NT2/D1 (cell line): Measurements from ENCODE around the gene RAB1B.
A peak's percentile ranks its signal among the peaks of the same experiment; 100 is the strongest.

ENCODE experiments used
- DNase-seq: peaks from one replicate; pipeline ENCODE4 v3.0.0-alpha.2; 2011; ENCODE audit warnings: low read depth, low spot score
- H3K27me3 ChIP-seq: 2 replicates; pipeline ENCODE4 v1.6.0; 2011; ENCODE audit warnings: mild to moderate bottlenecking; ENCODE audit not compliant: insufficient read length, insufficient read depth
- H3K36me3 ChIP-seq: 2 replicates; pipeline ENCODE4 v1.6.1; 2011; ENCODE audit warnings: mild to moderate bottlenecking, low read length, mixed read lengths; ENCODE audit not compliant: insufficient read depth, insufficient read length
- H3K4me1 ChIP-seq: 2 replicates; pipeline ENCODE4 v1.5.1; 2011; ENCODE audit not compliant: insufficient read depth, insufficient read length
- H3K4me3 ChIP-seq: 2 replicates; pipeline ENCODE4 v1.5.1; 2011; ENCODE audit warnings: low read depth; ENCODE audit not compliant: insufficient read length
- H3K9ac ChIP-seq: 2 replicates; pipeline ENCODE4 v1.6.0; 2011; ENCODE audit warnings: low read depth; ENCODE audit not compliant: insufficient read length
- H3K9me3 ChIP-seq: 2 replicates; pipeline ENCODE4 v1.5.1; 2011; ENCODE audit warnings: mild to moderate bottlenecking, low read length; ENCODE audit not compliant: insufficient read depth
- SUZ12 ChIP-seq: IDR thresholded peaks from 2 replicates; pipeline ENCODE4 v1.6.1; 2011; ENCODE audit not compliant: insufficient read length, insufficient read depth; ENCODE audit errors: extremely low read depth
- YY1 ChIP-seq: IDR thresholded peaks from 2 replicates; pipeline ENCODE4 v1.6.1; 2011; ENCODE audit not compliant: insufficient read length, insufficient read depth
- ZNF274 ChIP-seq: IDR thresholded peaks from 2 replicates; pipeline ENCODE4 v1.6.1; 2011; ENCODE audit warnings: mild to moderate bottlenecking, low read depth, low read length

RAB1B gene

GRCh38 chr11:66262696-66263095 is 5.7 kb upstream of the RAB1B start:
- H3K4me3 ChIP-seq, result no peak overlapping the region
- TF ChIP-seq SUZ12, result no peak
- TF ChIP-seq YY1, result no peak
- TF ChIP-seq ZNF274, result no peak
- no peak overlapping the region for H3K9ac ChIP-seq
- peaks cover 13% of the 10 kb centered on the region for H3K4me1 ChIP-seq
- no peaks in the 10 kb centered on the region for H3K27me3 ChIP-seq
- no peak for DNase-seq
- H3K9me3 ChIP-seq, result no peaks in the 10 kb centered on the region
- peaks cover 86% of the 10 kb centered on the region for H3K36me3 ChIP-seq

GRCh38 chr11:66263231-66263630 is 5.2 kb upstream of the RAB1B start:
- H3K36me3 ChIP-seq, result peaks cover 86% of the 10 kb centered on the region
- no peak overlapping the region for H3K9ac ChIP-seq
- no peak for DNase-seq
- no peaks in the 10 kb centered on the region for H3K9me3 ChIP-seq
- no peak for TF ChIP-seq ZNF274
- no peak for TF ChIP-seq SUZ12
- TF ChIP-seq YY1, result no peak
- no peak overlapping the region for H3K4me3 ChIP-seq
- H3K27me3 ChIP-seq, result no peaks in the 10 kb centered on the region
- H3K4me1 ChIP-seq, result peaks cover 13% of the 10 kb centered on the region

GRCh38 chr11:66263785-66264184 is 4.7 kb upstream of the RAB1B start:
- peaks cover 82% of the 10 kb centered on the region for H3K36me3 ChIP-seq
- no peak overlapping the region for H3K4me3 ChIP-seq
- peaks cover 10% of the 10 kb centered on the region for H3K4me1 ChIP-seq

DNA sequence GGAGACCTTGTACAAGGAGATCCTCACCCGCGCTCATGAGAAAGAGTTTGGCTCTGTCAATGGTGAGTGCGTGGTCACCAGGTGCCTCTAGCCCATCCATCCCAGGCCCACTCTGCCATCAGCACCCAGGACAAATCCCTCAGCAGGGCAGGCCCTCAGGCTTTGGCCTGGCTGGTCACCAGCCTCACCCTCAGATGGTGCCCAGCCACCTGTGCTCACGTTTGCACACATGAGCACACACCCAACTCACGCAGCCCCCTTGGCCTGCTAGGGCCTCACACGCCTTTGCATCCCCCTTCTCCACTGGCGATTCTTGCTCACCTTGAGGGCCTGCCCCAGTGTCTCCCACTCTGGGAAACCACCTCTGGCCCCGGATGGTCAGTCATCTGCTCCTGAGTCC is 4.1 kb upstream of the RAB1B start:
- Histone ChIP-seq H3K9me3 (no peaks in the 10 kb centered on the region), H3K36me3 (peaks cover 76% of the 10 kb centered on the region), H3K4me3 (no peak overlapping the region), H3K27me3 (no peaks in the 10 kb centered on the region), H3K4me1 (peaks cover 10% of the 10 kb centered on the region), H3K9ac (no peak overlapping the region)
- TF ChIP-seq YY1, result no peak
- TF ChIP-seq ZNF274, result no peak
- TF ChIP-seq SUZ12, result no peak
- no peak for DNase-seq

More at GRCh38 chr11:66263785-66264184, 4.7 kb upstream of the RAB1B start:
- no peaks in the 10 kb centered on the region for H3K27me3 ChIP-seq
- DNase-seq, result no peak
- H3K9me3 ChIP-seq, result no peaks in the 10 kb centered on the region
- H3K9ac ChIP-seq, result no peak overlapping the region
- TF ChIP-seq ZNF274 (no peak), SUZ12 (no peak), YY1 (no peak)

DNA sequence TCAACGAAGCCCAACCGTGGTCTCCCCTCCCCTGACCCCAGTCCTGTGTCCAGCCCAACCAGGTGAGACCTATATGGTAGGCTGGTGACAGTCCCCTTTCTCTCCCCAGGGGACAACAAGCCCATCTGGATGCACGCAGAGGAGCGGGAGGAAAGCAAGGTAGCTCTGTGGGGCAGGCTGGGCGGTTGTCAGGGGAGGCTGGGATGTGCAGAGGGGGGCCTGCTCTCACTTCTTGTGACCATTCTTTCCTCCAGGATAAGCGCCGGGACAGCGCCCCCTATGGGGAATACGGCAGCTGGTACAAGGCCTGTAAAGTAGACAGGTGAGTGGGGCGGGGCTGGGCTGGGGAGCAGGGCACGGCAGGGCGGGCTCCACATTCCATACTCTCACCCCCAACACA is 3.5 kb upstream of the RAB1B start:
- DNase-seq, result no peak
- Histone ChIP-seq H3K9me3 (no peaks in the 10 kb centered on the region), H3K4me1 (peaks cover 11% of the 10 kb centered on the region), H3K9ac (no peak overlapping the region), H3K4me3 (no peak overlapping the region), H3K36me3 (peaks cover 72% of the 10 kb centered on the region), H3K27me3 (no peaks in the 10 kb centered on the region)
- TF ChIP-seq ZNF274 (no peak), YY1 (no peak), SUZ12 (no peak)

- no peak for DNase-seq
These were observed 2.7 kb upstream of the RAB1B start for GRCh38 chr11:66265531-66266377.

DNA sequence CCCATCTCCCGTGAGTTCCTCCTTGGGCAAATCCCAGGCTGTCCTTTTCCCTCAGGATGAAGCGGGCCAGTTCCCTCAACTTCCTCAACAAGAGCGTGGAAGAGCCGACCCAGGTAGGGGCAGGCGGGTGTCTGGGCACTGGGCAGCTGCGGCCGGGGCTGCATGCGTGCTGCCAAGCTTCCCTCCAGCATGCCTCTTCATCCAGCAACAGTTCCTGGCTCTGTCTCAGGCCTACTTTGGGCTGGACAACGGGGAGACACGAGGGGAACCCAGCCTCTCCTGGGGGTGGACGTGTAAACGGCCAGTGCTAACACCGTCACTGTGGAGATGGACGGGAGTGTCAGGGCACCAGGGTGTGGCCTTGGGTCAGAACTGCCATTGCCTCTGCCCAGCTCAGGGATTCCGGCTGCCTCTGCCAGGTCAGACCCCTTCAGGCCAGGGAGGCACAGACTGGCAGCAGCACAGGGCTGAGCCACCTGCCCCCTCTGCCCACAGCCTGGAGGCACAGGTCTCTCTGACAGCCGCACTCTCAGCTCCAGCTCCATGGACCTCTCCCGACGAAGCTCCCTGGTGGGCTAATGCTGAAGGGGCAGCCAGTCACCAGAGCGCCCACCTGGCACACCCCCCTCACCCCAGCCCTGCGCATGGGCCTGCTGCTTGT is 1.9 kb upstream of the RAB1B start:
- H3K4me3 ChIP-seq, result peak overlapping the region; percentile 39
- TF ChIP-seq YY1 (no peak), SUZ12 (no peak), ZNF274 (no peak)
- H3K36me3 ChIP-seq, result peaks cover 69% of the 10 kb centered on the region
- H3K9me3 ChIP-seq, result no peaks in the 10 kb centered on the region
- no peak for DNase-seq
- no peaks in the 10 kb centered on the region for H3K27me3 ChIP-seq
- H3K9ac ChIP-seq, result peak overlapping the region; percentile 61
- H3K4me1 ChIP-seq, result peaks cover 13% of the 10 kb centered on the region

More at GRCh38 chr11:66265531-66266377, 2.7 kb upstream of the RAB1B start:
- Histone ChIP-seq H3K4me1 (peaks cover 13% of the 10 kb centered on the region), H3K27me3 (no peaks in the 10 kb centered on the region), H3K36me3 (peaks cover 73% of the 10 kb centered on the region), H3K9ac (no peak overlapping the region), H3K4me3 (no peak overlapping the region), H3K9me3 (no peaks in the 10 kb centered on the region)
- TF ChIP-seq ZNF274, result no peak
- TF ChIP-seq SUZ12, result no peak
- no peak for TF ChIP-seq YY1
